Activated naive CD4-positive, alpha-beta T cell treated with Interleukin-2 at 50 U/mL for 16 hours (primary cell): ENCODE results near the gene FSD1.

Experiments used
- DNase-seq: peaks from one replicate; pipeline ENCODE4 v3.0.0-alpha.2; 2020

The FSD1 gene

GRCh38 chr19:4320419-4320818 lies 16.0 kb downstream of the FSD1 start:
- DNase-seq: no peak

GRCh38 chr19:4322942-4323665 lies 18.7 kb downstream of the FSD1 start:
- DNase-seq: no peak

- no peak for DNase-seq
Measured at GRCh38 chr19:4323692-4324091, 19.3 kb downstream of the FSD1 start.

GRCh38 chr19:4324228-4324627 lies 19.8 kb downstream of the FSD1 start:
- no peak for DNase-seq

GRCh38 chr19:4326215-4326836 lies 21.9 kb downstream of the FSD1 start:
- no peak for DNase-seq

- no peak for DNase-seq
Measured at GRCh38 chr19:4326837-4327251, 22.4 kb downstream of the FSD1 start.

- peak; percentile 68 for DNase-seq
Measured at GRCh38 chr19:4327252-4327876, 23.0 kb downstream of the FSD1 start.

GRCh38 chr19:4327877-4328242 lies 23.5 kb downstream of the FSD1 start:
- no peak for DNase-seq

GRCh38 chr19:4328243-4328990 lies 24.0 kb downstream of the FSD1 start:
- peak; percentile 89 for DNase-seq

- peak; percentile 11 for DNase-seq
Measured at GRCh38 chr19:4328991-4329681, 24.7 kb downstream of the FSD1 start.

- no peak for DNase-seq
Measured at GRCh38 chr19:4329858-4330257, 25.5 kb downstream of the FSD1 start.

GRCh38 chr19:4334929-4335570 lies 30.7 kb downstream of the FSD1 start:
- DNase-seq: no peak

- DNase-seq: no peak
Measured at GRCh38 chr19:4337906-4338440, 33.6 kb downstream of the FSD1 start.

- peak; percentile 40 for DNase-seq
Measured at GRCh38 chr19:4338441-4339355, 34.3 kb downstream of the FSD1 start, which contains the start of gene STAP2. TSS of gene STAP2 (minus strand) at chr19:4338827. CDS start at chr19:4338753, 74 bp downstream.

- no peak for DNase-seq
Measured at GRCh38 chr19:4342314-4342614, 37.9 kb downstream of the FSD1 start.

GRCh38 chr19:4342615-4343369 lies 38.4 kb downstream of the FSD1 start:
- DNase-seq: peak; percentile 92

- peak; percentile 94 for DNase-seq
Measured at GRCh38 chr19:4343370-4344307, 39.2 kb downstream of the FSD1 start, which contains the start of gene MPND. TSS of gene MPND (plus strand) at chr19:4343562. CDS start at chr19:4343594, 32 bp downstream.

- DNase-seq: no peak
Measured at GRCh38 chr19:4345342-4346019, 41.1 kb downstream of the FSD1 start.
